NCI-H524 treated with DMSO at 0.1 percent for 48 hours (cell line): Measurements from ENCODE around the gene CUL9.
"Not testable (repeated sequence)": the region's sequence is repeated elsewhere in the genome, so short reads cannot be mapped to it uniquely, and the experiment has no call there.

Experiments used
- DNase-seq: peaks from one replicate; lab custom pipeline; 2025; lab: John Stamatoyannopoulos, UW

CUL9 gene

DNA sequence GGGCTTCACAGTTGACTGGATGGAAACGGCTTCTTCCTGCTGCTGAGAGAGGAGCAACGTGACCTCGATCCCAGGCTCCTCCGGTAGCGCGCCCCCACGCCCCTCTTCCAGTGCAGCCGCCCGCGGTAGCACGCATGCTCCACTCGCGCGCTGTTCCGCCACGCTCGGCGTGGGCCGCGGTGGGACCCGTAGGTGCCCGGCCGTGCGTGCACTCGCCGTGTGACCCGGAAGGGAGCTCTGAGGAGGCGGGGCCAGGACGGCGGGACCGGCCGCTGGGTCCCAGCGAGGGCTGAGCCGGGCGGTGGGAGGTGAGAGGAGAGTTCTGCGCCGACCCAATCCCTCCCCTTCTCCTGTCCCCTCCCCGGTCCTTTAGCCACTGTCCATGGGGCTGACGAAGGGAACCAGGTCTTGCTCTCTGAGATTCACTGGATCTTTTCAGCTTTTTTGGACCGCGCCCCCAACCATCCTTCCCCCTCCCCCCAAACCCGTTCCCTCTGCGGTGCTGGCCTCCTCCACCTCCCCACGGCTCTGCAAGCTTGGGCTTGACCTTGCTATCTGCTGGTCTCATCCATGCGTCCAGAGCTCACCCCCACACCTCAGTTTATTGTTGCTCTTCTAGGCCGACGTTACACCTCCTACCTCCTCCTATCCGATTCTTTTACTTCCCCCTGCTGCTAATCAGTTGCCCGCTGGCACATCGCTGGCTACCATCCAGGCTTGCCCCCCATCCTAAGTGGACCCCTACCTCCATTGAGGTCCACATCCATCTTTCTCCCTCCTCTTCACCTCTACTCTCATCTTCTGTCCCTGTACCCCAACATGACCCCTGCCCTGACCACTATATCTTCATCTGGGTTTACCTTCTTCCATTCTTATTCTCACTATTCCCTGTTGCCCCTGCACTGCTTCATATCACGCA is at the start of gene CUL9:
CUL9 (plus strand) TSS at position 255 of the 919 bp plus-strand sequence. CDS start 2,115 bp downstream, outside the sequence.
- no peak for DNase-seq

- DNase-seq = no peak
Measured at GRCh38 chr6:43138267-43138666, 43.7 kb upstream of the CUL9 start.

GRCh38 chr6:43139973-43140372 is 42.0 kb upstream of the CUL9 start:
- not testable (repeated sequence) for DNase-seq

DNA sequence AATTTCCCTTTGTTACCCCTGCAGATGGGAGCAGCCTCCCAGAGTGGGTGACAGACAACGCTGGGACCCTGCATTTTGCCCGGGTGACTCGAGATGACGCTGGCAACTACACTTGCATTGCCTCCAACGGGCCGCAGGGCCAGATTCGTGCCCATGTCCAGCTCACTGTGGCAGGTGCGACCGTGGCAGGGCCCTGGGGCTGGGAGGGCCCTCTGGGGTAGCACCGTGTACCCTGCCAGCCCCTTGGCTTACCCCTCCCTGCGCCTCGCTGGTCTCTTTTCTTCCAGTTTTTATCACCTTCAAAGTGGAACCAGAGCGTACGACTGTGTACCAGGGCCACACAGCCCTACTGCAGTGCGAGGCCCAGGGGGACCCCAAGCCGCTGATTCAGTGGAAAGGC is 40.4 kb upstream of the CUL9 start:
- no peak for DNase-seq

GRCh38 chr6:43142101-43142500 is 39.9 kb upstream of the CUL9 start:
- no peak for DNase-seq

DNA sequence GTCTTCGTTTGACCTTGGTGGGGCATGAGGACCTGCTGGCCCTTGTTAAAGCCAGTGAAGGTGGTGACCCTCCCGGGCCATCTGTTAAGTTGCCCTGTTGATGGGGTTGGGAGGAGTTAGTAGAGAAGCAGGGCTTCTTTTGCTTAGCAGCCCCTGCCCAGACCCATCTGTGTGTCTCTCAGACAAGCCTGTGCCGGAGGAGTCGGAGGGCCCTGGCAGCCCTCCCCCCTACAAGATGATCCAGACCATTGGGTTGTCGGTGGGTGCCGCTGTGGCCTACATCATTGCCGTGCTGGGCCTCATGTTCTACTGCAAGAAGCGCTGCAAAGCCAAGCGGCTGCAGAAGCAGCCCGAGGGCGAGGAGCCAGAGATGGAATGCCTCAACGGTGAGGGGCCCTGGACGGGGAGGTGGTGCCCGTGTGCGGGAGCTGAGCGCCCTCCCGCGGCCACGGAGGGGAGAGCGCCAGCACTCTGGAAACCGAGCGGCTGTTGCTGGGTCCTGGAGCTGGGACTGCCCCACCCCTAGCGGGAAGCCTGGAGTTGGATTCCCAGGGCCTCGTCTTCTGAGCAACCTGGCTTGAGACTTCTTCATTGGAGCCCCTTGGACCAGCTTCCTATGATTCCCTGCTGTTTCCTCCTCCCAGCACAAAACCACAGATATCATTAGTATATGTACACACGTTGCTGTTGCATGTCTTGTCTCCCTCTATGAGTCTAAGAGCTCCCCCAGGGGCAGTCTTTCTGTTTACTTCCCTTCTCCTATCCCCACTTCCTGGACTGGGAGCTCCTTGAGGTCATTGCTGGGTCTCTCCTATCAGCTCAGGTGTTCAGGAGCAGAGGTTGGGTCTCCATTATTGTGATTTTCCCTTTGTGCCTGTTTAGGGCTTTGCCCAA is 38.5 kb upstream of the CUL9 start:
- DNase-seq = peak; percentile 44

GRCh38 chr6:43144879-43145278 is 37.1 kb upstream of the CUL9 start:
- DNase-seq = no peak

GRCh38 chr6:43146261-43146660 is 35.7 kb upstream of the CUL9 start:
- DNase-seq = no peak

GRCh38 chr6:43146709-43147688 is 35.0 kb upstream of the CUL9 start:
- no peak for DNase-seq

DNA sequence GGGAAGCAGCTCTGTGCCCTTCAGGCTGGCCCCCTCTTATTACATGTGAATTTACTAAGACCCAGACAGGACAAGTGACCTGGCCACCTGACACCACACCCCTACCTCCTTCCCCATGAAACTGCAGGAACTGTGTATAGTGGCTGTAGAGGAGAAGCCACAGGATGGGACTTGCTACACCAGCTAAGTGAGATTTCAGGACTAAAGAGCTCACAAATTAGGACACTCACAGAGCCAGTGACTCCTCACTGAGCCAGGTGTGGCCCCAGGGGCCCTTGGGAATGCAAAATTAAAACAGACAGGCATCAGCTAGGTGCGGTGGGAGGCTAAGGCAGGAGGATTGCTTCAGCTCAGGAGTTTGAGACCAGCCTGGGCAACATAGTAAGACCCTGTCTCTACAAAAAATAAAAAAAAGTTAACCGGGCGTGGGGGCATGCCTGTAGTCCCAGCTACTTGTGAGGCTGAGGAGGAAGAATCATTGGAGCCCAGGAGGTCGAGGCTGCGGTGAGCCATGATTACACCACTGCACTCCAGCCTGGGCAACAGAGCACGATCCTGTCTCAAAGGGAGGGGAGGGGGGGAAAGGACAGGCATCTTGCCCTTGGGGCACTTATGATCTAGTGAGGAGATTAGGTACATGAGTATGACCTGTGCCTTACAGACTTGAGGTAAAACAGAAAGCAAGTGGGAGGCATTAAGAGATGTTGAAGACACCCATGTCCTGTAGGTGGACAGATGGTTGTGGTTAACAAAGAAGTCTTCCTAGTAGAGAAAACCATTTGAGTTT is 34.1 kb upstream of the CUL9 start:
- DNase-seq = no peak

DNA sequence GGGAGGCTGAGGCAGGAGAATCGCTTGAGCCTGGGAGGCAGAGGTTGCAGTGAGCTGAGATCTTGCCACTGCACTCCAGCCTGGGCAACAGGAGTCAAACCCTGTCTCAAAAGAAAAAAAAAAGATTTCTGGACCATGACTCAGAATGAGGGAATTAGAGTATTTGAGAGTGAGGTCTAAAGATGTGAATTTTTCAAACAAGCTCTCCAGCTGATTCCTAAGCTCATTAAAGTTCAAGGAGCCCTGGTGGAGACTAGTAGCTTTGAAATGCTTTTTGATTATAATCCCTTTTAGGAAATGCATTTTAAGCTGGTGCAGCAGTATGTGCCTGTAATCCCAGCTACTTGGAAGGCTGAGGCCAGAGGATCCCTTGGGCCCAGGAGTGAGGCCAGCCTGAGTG is 32.7 kb upstream of the CUL9 start:
- peak; percentile 13 for DNase-seq

DNA sequence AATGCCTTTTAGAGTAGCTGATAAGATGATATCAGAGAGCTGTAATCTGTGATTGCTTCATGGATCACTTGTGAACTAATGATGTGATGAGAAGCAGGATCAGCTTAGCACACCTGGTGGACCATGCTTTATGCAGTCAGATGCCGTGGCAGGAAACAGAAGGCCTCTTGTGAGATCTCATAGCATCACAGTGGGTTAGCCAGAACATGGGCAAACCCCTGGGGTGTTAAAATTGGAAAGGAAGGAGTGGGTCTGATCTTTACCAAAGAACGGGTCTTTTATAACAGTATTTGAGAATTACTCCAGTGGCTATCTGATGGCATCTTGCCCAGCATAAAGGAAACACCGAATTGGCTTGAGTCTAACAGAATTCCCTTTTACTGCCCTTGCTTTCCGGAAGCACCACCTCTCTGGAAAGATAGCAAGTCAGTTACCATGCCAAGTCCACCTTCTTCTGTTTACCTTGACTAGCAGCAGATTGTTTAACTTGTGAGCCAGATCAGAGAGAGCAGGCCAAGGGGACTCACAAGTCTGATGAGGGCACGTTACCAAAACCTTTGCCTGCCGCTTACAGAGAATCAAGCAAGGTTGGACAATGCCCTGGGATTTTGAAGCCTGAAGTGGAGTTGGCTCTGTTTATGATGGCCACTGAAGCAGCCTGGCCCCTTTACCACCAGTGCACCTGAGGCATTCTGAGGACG is 31.8 kb upstream of the CUL9 start:
- no peak for DNase-seq

DNA sequence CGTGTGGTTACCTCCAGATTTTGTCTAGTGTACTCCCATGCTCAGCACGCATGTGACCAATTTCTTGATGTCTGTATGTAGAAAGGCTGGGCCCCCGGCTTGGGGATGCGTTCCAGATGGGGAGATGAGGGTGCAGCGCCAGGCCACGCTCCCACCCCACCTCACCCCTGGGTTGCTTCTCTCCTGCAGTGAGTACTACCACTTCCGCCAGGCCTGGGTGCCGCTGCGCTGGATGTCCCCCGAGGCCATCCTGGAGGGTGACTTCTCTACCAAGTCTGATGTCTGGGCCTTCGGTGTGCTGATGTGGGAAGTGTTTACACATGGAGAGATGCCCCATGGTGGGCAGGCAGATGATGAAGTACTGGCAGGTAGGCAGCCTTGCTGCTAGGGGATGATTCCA is 22.4 kb upstream of the CUL9 start:
- DNase-seq = peak; percentile 1

- no peak for DNase-seq
Measured at GRCh38 chr6:43163899-43164298, 18.1 kb upstream of the CUL9 start.

DNA sequence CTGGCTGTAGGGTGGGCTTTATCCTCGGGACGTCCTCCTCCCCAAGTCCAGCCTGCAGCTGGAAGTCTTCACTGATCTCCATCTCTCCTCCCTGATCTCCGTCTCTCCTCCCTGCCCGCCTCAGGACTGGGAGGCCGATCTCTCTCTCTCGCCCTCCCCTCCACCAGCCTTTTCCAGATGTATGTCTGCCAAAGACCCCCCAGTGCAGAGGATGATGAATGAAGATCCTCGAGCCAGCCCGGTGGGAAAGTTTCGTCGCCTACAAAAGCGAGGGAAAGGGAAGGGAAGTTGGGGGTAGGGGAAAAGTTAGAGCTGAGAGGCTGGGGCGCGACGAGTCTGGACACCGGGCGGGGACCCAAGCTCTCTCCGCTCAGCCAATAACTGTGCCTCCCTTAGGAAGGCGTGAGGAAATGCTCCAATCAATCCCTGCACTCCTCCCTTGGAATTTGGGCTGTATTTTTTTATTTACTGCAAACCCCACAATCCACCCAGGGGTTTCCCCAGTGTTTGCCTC is 11.5 kb upstream of the CUL9 start:
- DNase-seq = no peak

DNA sequence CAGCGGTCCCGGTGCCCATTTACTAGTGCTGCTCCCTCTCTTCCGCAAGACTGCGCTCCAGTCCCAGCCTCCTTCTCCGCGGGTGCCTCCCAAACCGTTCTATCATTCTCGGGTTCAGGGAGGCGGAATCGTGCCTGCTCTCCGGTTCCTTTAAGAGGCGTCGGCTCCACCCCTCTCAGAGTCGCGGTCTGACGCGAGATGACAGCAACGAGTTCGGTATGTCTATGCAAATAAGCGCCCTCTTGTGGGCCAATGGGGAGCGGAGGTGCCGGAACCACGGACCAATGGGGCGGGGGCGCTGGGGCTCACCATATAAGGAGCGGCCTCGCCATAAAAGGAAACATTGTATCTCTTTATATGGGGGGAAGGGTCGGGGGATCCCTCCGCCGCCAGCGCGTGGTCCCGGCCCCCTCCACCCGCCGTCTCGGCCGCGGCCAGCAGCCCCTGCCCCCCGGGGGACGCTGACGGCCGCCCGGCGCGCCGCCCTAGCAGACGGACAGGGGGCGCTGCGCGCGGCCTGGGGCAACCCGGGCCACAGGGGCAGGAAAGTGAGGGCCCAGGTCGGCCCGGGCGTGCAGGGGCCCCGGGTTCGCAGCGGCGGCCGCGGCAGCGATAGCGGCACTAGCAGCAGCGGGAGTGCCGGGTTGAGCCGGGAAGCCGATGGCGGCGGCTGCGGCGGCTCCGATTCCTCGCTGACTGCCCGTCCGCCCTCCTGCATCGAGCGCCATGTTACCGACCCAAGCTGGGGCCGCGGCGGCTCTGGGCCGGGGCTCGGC is 10.9 kb upstream of the CUL9 start, which contains the start of gene SRF:
SRF (plus strand) TSS at position 339 of the 776 bp plus-strand sequence; CDS start at position 727, 388 bp downstream.
- DNase-seq = peak; percentile 96

GRCh38 chr6:43171707-43172103 is 10.3 kb upstream of the CUL9 start:
- no peak for DNase-seq

DNA sequence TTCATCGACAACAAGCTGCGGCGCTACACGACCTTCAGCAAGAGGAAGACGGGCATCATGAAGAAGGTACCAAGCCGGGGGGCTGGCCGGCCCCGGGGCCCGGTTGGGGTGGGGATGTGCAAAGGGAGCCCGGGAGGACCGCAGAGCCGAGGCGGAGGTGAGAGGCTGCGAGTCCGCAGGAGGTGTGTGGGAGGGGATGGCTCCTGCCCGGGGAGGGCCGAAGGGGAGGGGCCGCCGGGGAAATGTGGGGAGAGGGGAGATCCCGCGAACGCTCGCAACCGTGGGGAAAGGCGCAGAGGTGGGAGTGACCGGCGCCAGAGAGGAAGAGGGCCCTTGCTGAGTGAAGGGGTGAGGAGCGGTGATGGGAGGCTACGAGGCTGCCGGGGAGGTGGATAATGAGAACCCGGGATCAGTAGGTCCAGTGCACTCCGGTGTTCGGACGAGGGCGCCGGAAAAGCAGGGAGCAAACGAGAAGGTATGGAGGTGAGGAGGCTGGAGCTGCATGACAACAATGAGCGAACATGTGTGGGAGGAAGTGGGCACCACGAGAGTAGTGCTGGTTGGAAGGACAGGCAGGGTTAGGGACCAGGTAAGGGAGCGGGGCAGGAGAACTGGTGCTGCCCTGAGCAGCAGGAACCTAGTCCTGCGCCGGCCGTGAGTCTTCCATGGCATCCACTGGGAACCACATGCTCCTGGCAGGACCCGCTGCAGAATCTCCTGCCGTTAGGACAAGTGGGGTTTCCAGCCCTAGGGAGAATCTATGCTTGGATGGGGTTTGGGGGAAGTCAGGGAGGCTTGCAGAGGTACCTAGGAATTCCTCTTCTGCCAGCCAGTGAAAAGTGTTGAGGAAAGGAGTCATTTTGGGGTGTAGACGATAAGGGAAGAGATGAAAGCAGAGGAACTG is 9.6 kb upstream of the CUL9 start:
- DNase-seq = no peak
